Activated CD8-positive, alpha-beta memory T cell treated with anti-CD3 and anti-CD28 coated beads, Interleukin-2, amount 10 ng/mL, durations not matched to agents 7 days and 5 days (primary cell): ENCODE results near the gene ASS1. TPM values are rescaled to one million over a fixed set of nuclear protein-coding genes. Genes with fewer than 3 reads are reported as not detected.
"Not testable (repeated sequence)": the region's sequence is repeated elsewhere in the genome, so short reads cannot be mapped to it uniquely, and the experiment has no call there.

Experiments
- ATAC-seq: fragments of 150-1000 bp; cut with Tn5 transposase; one replicate; pipeline ENCODE4 v1.10.0; 2021; ENCODE audit warnings: moderate library complexity
- CTCF ChIA-PET: fragments of 350-600 bp; sonication (Branson Sonifier 250); formaldehyde crosslinking; loops from one replicate; lab custom pipeline; 2021; ENCODE audit warnings: antibody characterized with exemption; lab: Charles Lee
- DNase-seq: peaks from one replicate; pipeline ENCODE4 v3.0.0-alpha.2; 2020
- H3K27ac Mint-ChIP-seq: one replicate; pipeline ENCODE4 v1.8.0; 2021; ENCODE audit warnings: mild to moderate bottlenecking, mixed read lengths
- H3K27me3 Mint-ChIP-seq: one replicate; pipeline ENCODE4 v1.8.0; 2021; ENCODE audit warnings: mixed read lengths
- H3K36me3 Mint-ChIP-seq: one replicate; pipeline ENCODE4 v1.8.0; 2021; ENCODE audit warnings: mild to moderate bottlenecking, mixed read lengths
- H3K4me1 Mint-ChIP-seq: one replicate; pipeline ENCODE4 v1.8.0; 2021; ENCODE audit warnings: mixed read lengths
- H3K4me3 Mint-ChIP-seq: one replicate; pipeline ENCODE4 v1.8.0; 2021; ENCODE audit warnings: mild to moderate bottlenecking, moderate library complexity, mixed read lengths
- H3K9me3 Mint-ChIP-seq: one replicate; pipeline ENCODE4 v1.8.0; 2022; ENCODE audit warnings: low read depth, mixed read lengths
- total RNA-seq, 2 experiments: library from RNA; stranded (reverse); gene quantifications; one replicate each; pipeline ENCODE4 v1.2.3, GENCODE V29; 2021

ASS1 gene
- 10 to 100 TPM in 1 of 2 experiments, 1 to 10 TPM in 1; 5.3 to 11.1 TPM for total RNA-seq

GRCh38 chr9:130444565-130445221, at the start of gene ASS1:
ASS1 (plus strand) TSS chr9:130444961; CDS start chr9:130452229, 7,268 bp downstream.
- DNase-seq (peak; percentile 51), ATAC-seq (peak; percentile 80)
- peaks cover 8% of the 10 kb centered on the region for H3K9me3 Mint-ChIP-seq
- H3K27ac Mint-ChIP-seq, result no peak within 1 kb of the TSS
- H3K36me3 Mint-ChIP-seq, result peaks cover 2% of the 10 kb centered on the region
- H3K27me3 Mint-ChIP-seq, result peaks cover 28% of the 10 kb centered on the region
- H3K4me1 Mint-ChIP-seq, result peaks cover 14% of the 10 kb centered on the region
- CTCF ChIA-PET, result no interaction called here
- H3K4me3 Mint-ChIP-seq, result peak within 1 kb of the TSS; percentile 18

- Mint-ChIP-seq H3K36me3 (no peaks in the 10 kb centered on the region), H3K4me1 (no peaks in the 10 kb centered on the region), H3K27me3 (peaks cover 3% of the 10 kb centered on the region), H3K9me3 (no peaks in the 10 kb centered on the region), H3K27ac (no peak overlapping the region), H3K4me3 (no peak overlapping the region)
- CTCF ChIA-PET, result no interaction called here
- no peak for DNase-seq
- no peak for ATAC-seq
These were observed 48.8 kb upstream of the ASS1 start for GRCh38 chr9:130395810-130396435.

GRCh38 chr9:130396581-130396980, 48.2 kb upstream of the ASS1 start:
- Mint-ChIP-seq H3K27me3 (peaks cover 3% of the 10 kb centered on the region), H3K4me1 (no peaks in the 10 kb centered on the region), H3K36me3 (no peaks in the 10 kb centered on the region), H3K9me3 (no peaks in the 10 kb centered on the region), H3K4me3 (no peak overlapping the region), H3K27ac (no peak overlapping the region)
- no peak for ATAC-seq
- no peak for DNase-seq
- CTCF ChIA-PET, result no interaction called here

- no peak overlapping the region for H3K27ac Mint-ChIP-seq
- H3K36me3 Mint-ChIP-seq, result no peaks in the 10 kb centered on the region
- no peak overlapping the region for H3K4me3 Mint-ChIP-seq
- ATAC-seq (no peak), DNase-seq (no peak)
- H3K4me1 Mint-ChIP-seq, result no peaks in the 10 kb centered on the region
- H3K27me3 Mint-ChIP-seq, result peaks cover 3% of the 10 kb centered on the region
- H3K9me3 Mint-ChIP-seq, result no peaks in the 10 kb centered on the region
- CTCF ChIA-PET, result interaction anchor here (0.7 kb wide), 1 partner anchor 27 kb away, joined by 3 read pairs; no protein-coding TSS in a partner anchor
These were observed 46.1 kb upstream of the ASS1 start for GRCh38 chr9:130398487-130399240.

- no peak overlapping the region for H3K27ac Mint-ChIP-seq
- H3K4me3 Mint-ChIP-seq, result no peak overlapping the region
These were observed 45.0 kb upstream of the ASS1 start for GRCh38 chr9:130399768-130400167.

GRCh38 chr9:130400870-130401269, 43.9 kb upstream of the ASS1 start:
- Mint-ChIP-seq H3K27ac (no peak overlapping the region), H3K4me3 (no peak overlapping the region), H3K27me3 (peaks cover 3% of the 10 kb centered on the region), H3K36me3 (no peaks in the 10 kb centered on the region), H3K4me1 (no peaks in the 10 kb centered on the region), H3K9me3 (no peaks in the 10 kb centered on the region)
- CTCF ChIA-PET, result interaction anchor here (0.6 to 0.7 kb wide), 2 partner anchors 10 to 71 kb away, joined by 3 read pairs; no protein-coding TSS in a partner anchor
- DNase-seq (no peak), ATAC-seq (no peak)

More at GRCh38 chr9:130399768-130400167, 45.0 kb upstream of the ASS1 start:
- Mint-ChIP-seq H3K9me3 (no peaks in the 10 kb centered on the region), H3K4me1 (no peaks in the 10 kb centered on the region), H3K36me3 (no peaks in the 10 kb centered on the region), H3K27me3 (peaks cover 3% of the 10 kb centered on the region)
- ATAC-seq (no peak), DNase-seq (no peak)
- CTCF ChIA-PET, result no interaction called here

GRCh38 chr9:130401742-130402141, 43.0 kb upstream of the ASS1 start:
- H3K4me3 Mint-ChIP-seq, H3K36me3 Mint-ChIP-seq, ATAC-seq, H3K27me3 Mint-ChIP-seq, H3K9me3 Mint-ChIP-seq, DNase-seq, H3K27ac Mint-ChIP-seq, H3K4me1 Mint-ChIP-seq: not testable (repeated sequence)
- CTCF ChIA-PET, result interaction anchor here (0.7 kb wide), 1 partner anchor 9 kb away, joined by 3 read pairs; no protein-coding TSS in a partner anchor

GRCh38 chr9:130402243-130402642, 42.5 kb upstream of the ASS1 start:
- Mint-ChIP-seq H3K4me1 (no peaks in the 10 kb centered on the region), H3K4me3 (no peak overlapping the region), H3K9me3 (no peaks in the 10 kb centered on the region), H3K36me3 (no peaks in the 10 kb centered on the region), H3K27ac (no peak overlapping the region), H3K27me3 (peaks cover 3% of the 10 kb centered on the region)
- DNase-seq (no peak), ATAC-seq (no peak)
- CTCF ChIA-PET, result no interaction called here

- no peak for ATAC-seq
- CTCF ChIA-PET, result no interaction called here
- no peak for DNase-seq
- Mint-ChIP-seq H3K4me1 (no peaks in the 10 kb centered on the region), H3K4me3 (no peak overlapping the region), H3K27me3 (peaks cover 3% of the 10 kb centered on the region), H3K9me3 (no peaks in the 10 kb centered on the region), H3K36me3 (no peaks in the 10 kb centered on the region), H3K27ac (no peak overlapping the region)
These were observed 41.9 kb upstream of the ASS1 start for GRCh38 chr9:130402645-130403440.

GRCh38 chr9:130405657-130406257, 39.0 kb upstream of the ASS1 start:
- CTCF ChIA-PET, result no interaction called here

GRCh38 chr9:130406278-130406895, 38.4 kb upstream of the ASS1 start:
- Mint-ChIP-seq H3K36me3 (no peaks in the 10 kb centered on the region), H3K27me3 (no peaks in the 10 kb centered on the region), H3K4me1 (no peaks in the 10 kb centered on the region), H3K9me3 (no peaks in the 10 kb centered on the region), H3K27ac (no peak overlapping the region), H3K4me3 (no peak overlapping the region)
- CTCF ChIA-PET, result no interaction called here
- ATAC-seq (no peak), DNase-seq (no peak)

More at GRCh38 chr9:130405657-130406257, 39.0 kb upstream of the ASS1 start:
- ATAC-seq (no peak), DNase-seq (no peak)
- H3K9me3 Mint-ChIP-seq, result no peaks in the 10 kb centered on the region
- no peaks in the 10 kb centered on the region for H3K36me3 Mint-ChIP-seq
- H3K4me3 Mint-ChIP-seq, result no peak overlapping the region
- H3K27ac Mint-ChIP-seq, result no peak overlapping the region
- H3K27me3 Mint-ChIP-seq, result no peaks in the 10 kb centered on the region
- H3K4me1 Mint-ChIP-seq, result no peaks in the 10 kb centered on the region

GRCh38 chr9:130407916-130408663, 36.7 kb upstream of the ASS1 start:
- H3K36me3 Mint-ChIP-seq, result no peaks in the 10 kb centered on the region
- no peaks in the 10 kb centered on the region for H3K4me1 Mint-ChIP-seq
- CTCF ChIA-PET, result no interaction called here
- DNase-seq (no peak), ATAC-seq (no peak)
- H3K27me3 Mint-ChIP-seq, result peaks cover 3% of the 10 kb centered on the region
- H3K4me3 Mint-ChIP-seq, result no peak overlapping the region
- H3K9me3 Mint-ChIP-seq, result no peaks in the 10 kb centered on the region
- H3K27ac Mint-ChIP-seq, result no peak overlapping the region
